ENCODE results near the gene GALNT13. TPM values are rescaled to one million over a fixed set of nuclear protein-coding genes. Genes with fewer than 3 reads are reported as not detected.
A peak's percentile ranks its signal among the peaks of the same experiment; 100 is the strongest.

GALNT13 gene
- total and polyA plus RNA-seq, 2 of the 13 experiments (the other 11 are each of a cell fraction or from before 2014, with no cell fraction given) = 1.3 to 5.0 TPM

GRCh38 chr2:154459286-154459685, 587.6 kb downstream of the GALNT13 start (continued):
- TF ChIP-seq, protein P1, sequence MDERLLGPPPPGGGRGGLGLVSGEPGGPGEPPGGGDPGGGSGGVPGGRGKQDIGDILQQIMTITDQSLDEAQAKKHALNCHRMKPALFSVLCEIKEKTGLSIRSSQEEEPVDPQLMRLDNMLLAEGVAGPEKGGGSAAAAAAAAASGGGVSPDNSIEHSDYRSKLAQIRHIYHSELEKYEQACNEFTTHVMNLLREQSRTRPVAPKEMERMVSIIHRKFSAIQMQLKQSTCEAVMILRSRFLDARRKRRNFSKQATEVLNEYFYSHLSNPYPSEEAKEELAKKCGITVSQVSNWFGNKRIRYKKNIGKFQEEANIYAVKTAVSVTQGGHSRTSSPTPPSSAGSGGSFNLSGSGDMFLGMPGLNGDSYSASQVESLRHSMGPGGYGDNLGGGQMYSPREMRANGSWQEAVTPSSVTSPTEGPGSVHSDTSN (CRISPR knock-in tag; IDR thresholded peaks at IDR 0.05) = no peak
- TF ChIP-seq IRX3 (CRISPR knock-in tag; IDR thresholded peaks at IDR 0.05; ENCODE audit: borderline replicate concordance, low read depth) = no peak

GRCh38 chr2:154462634-154463033, 590.9 kb downstream of the GALNT13 start:
- H3K4me1 ChIP-seq (ENCODE audit: insufficient read depth, low read length) = peaks cover 22% of the 10 kb centered on the region
- BruUV-seq (replicated peaks) = no TSS peak
- peak overlapping the region; percentile 30; the same call in 1 of the 2 replicates for H3K4me2 ChIP-seq (ENCODE audit: low read depth, low read length)
- H3K4me3 ChIP-seq (replicated peaks in 1 of 3; ENCODE audit: insufficient read depth in 1 of 3, low read depth in 2 of 3, low read length in 3 of 3) = no peak overlapping the region
- no peaks in the 10 kb centered on the region for H3K9me3 ChIP-seq (ENCODE audit: low read length)
- peak; percentile 99 for ATAC-seq
- no peaks in the 10 kb centered on the region for H4K20me1 ChIP-seq (ENCODE audit: insufficient read depth, low read length)
- no peak overlapping the region for H2AFZ ChIP-seq (ENCODE audit: low read length)
- POLR2A ChIA-PET = interaction anchor here (1.2 to 1.7 kb wide), 2 partner anchors 13 to 15 kb away, joined by 7 to 13 read pairs; no protein-coding TSS in a partner anchor
- 19% methylated on average over 5 of the region's 5 CpGs for WGBS (ENCODE audit: low lambda C conversion rate)
- FAIRE-seq = peak; percentile 49
- H3K79me2 ChIP-seq (ENCODE audit: insufficient read depth, low read length) = no peaks in the 10 kb centered on the region
- H3K9ac ChIP-seq (ENCODE audit: insufficient read depth, low read depth, low read length) = no peak overlapping the region
- no peaks in the 10 kb centered on the region for H3K36me3 ChIP-seq (replicated peaks in 1 of 2; ENCODE audit: control insufficient read depth in 1 of 2, insufficient read depth in 2 of 2, low read length in 2 of 2)
- intact Hi-C loops (cut with micrococcal nuclease; ENCODE audit: unreplicated experiment) = no loop called here
- H3K27ac ChIP-seq (ENCODE audit: extremely low read length, insufficient read depth, low read length) = peak overlapping the region; percentile 51
- in situ Hi-C loops (cut with HindIII; ENCODE audit: extremely low pct_ligation_motif_present, low pct_unique_long_range_greater_than_20kb) = no loop called here
- no peaks in the 10 kb centered on the region for H3K27me3 ChIP-seq (ENCODE audit: control insufficient read depth in 1 of 2, insufficient read depth in 2 of 2, low read length in 2 of 2)
- CTCF ChIA-PET (ENCODE audit: low intra/inter-chr PET ratio, low total read pairs) = no interaction called here
- peak; percentile 63 for DNase-seq (ENCODE audit: low spot score)
- peak; percentile 57; the same call in 1 of the 2 replicates for TF ChIP-seq MED1 (CRISPR knock-in tag; IDR thresholded peaks at IDR 0.05)
- peak; percentile 91 for TF ChIP-seq ZMYM4 (CRISPR knock-in tag; IDR thresholded peaks at IDR 0.05)
- TF ChIP-seq ATF1 (CRISPR knock-in tag; IDR thresholded peaks at IDR 0.05) = peak; percentile 32; the same call in 1 of the 2 replicates
- no peak for TF ChIP-seq MBNL3 (CRISPR knock-in tag; conservative IDR thresholded peaks at IDR 0.05)
- TF ChIP-seq, protein P2, sequence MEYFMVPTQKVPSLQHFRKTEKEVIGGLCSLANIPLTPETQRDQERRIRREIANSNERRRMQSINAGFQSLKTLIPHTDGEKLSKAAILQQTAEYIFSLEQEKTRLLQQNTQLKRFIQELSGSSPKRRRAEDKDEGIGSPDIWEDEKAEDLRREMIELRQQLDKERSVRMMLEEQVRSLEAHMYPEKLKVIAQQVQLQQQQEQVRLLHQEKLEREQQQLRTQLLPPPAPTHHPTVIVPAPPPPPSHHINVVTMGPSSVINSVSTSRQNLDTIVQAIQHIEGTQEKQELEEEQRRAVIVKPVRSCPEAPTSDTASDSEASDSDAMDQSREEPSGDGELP (IDR thresholded peaks at IDR 0.05; ENCODE audit: borderline replicate concordance, low read depth) = peak; percentile 20; the same call in 1 of the 2 replicates
- TF ChIP-seq SOX5 (CRISPR knock-in tag; IDR thresholded peaks at IDR 0.05; ENCODE audit: borderline replicate concordance) = peak; percentile 77; the same call in 1 of the 2 replicates
- TF ChIP-seq SMAD1 (CRISPR knock-in tag; IDR thresholded peaks at IDR 0.05; ENCODE audit: borderline replicate concordance, low read depth) = no peak
- TF ChIP-seq RXRB (CRISPR knock-in tag; IDR thresholded peaks at IDR 0.05; ENCODE audit: borderline replicate concordance) = peak; percentile 86
- TF ChIP-seq ZNF644 (CRISPR knock-in tag; IDR thresholded peaks at IDR 0.05; ENCODE audit: low read depth) = peak; percentile 75
- peak; percentile 40; the same call in 1 of the 2 replicates for TF ChIP-seq TCF7 (IDR thresholded peaks at IDR 0.05; ENCODE audit: low read depth)
- TF ChIP-seq, protein P3, sequence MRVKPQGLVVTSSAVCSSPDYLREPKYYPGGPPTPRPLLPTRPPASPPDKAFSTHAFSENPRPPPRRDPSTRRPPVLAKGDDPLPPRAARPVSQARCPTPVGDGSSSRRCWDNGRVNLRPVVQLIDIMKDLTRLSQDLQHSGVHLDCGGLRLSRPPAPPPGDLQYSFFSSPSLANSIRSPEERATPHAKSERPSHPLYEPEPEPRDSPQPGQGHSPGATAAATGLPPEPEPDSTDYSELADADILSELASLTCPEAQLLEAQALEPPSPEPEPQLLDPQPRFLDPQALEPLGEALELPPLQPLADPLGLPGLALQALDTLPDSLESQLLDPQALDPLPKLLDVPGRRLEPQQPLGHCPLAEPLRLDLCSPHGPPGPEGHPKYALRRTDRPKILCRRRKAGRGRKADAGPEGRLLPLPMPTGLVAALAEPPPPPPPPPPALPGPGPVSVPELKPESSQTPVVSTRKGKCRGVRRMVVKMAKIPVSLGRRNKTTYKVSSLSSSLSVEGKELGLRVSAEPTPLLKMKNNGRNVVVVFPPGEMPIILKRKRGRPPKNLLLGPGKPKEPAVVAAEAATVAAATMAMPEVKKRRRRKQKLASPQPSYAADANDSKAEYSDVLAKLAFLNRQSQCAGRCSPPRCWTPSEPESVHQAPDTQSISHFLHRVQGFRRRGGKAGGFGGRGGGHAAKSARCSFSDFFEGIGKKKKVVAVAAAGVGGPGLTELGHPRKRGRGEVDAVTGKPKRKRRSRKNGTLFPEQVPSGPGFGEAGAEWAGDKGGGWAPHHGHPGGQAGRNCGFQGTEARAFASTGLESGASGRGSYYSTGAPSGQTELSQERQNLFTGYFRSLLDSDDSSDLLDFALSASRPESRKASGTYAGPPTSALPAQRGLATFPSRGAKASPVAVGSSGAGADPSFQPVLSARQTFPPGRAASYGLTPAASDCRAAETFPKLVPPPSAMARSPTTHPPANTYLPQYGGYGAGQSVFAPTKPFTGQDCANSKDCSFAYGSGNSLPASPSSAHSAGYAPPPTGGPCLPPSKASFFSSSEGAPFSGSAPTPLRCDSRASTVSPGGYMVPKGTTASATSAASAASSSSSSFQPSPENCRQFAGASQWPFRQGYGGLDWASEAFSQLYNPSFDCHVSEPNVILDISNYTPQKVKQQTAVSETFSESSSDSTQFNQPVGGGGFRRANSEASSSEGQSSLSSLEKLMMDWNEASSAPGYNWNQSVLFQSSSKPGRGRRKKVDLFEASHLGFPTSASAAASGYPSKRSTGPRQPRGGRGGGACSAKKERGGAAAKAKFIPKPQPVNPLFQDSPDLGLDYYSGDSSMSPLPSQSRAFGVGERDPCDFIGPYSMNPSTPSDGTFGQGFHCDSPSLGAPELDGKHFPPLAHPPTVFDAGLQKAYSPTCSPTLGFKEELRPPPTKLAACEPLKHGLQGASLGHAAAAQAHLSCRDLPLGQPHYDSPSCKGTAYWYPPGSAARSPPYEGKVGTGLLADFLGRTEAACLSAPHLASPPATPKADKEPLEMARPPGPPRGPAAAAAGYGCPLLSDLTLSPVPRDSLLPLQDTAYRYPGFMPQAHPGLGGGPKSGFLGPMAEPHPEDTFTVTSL (CRISPR knock-in tag; IDR thresholded peaks at IDR 0.05; ENCODE audit: borderline replicate concordance) = peak; percentile 98; the same call in 1 of the 2 replicates
- TF ChIP-seq KDM6A (CRISPR knock-in tag; IDR thresholded peaks at IDR 0.05; ENCODE audit: low read depth) = peak; percentile 17; the same call in 1 of the 2 replicates
- no peak for TF ChIP-seq CREB1 (IDR thresholded peaks at IDR 0.05)
- peak; percentile 61; the same call in 1 of the 2 replicates for TF ChIP-seq CREB1 (CRISPR knock-in tag; IDR thresholded peaks at IDR 0.05)
- peak; percentile 71 for TF ChIP-seq NR2C2 (CRISPR knock-in tag; IDR thresholded peaks at IDR 0.05; ENCODE audit: borderline replicate concordance)
- peak; percentile 37 for TF ChIP-seq PPARG (CRISPR knock-in tag; conservative IDR thresholded peaks at IDR 0.05)
